ENCODE measurements around the gene TTC23.

TTC23 gene

GRCh38 chr15:99137877-99138276, 111.5 kb downstream of the TTC23 start:
- Histone ChIP-seq H3K27ac (replicated peaks) (no peak overlapping the region), H3K4me3 (replicated peaks; ENCODE audit: insufficient read depth, low read length) (no peak overlapping the region), H3K27me3 (ENCODE audit: insufficient read depth, poor library complexity, severe bottlenecking) (no peaks in the 10 kb centered on the region)
- no peak for DNase-seq (ENCODE audit: low read depth in 1 of 2, low spot score in 1 of 2)
- TF ChIP-seq SPI1 (IDR thresholded peaks at IDR 0.05; ENCODE audit: borderline replicate concordance, low read depth) (no peak), GABPA (IDR thresholded peaks at IDR 0.05; ENCODE audit: low read depth) (no peak), REST (IDR thresholded peaks at IDR 0.05; ENCODE audit: insufficient replicate concordance, low read depth) (no peak), POLR2AphosphoS5 (IDR thresholded peaks at IDR 0.05; ENCODE audit: low read depth) (no peak)
- TF ChIP-seq, protein P1, sequence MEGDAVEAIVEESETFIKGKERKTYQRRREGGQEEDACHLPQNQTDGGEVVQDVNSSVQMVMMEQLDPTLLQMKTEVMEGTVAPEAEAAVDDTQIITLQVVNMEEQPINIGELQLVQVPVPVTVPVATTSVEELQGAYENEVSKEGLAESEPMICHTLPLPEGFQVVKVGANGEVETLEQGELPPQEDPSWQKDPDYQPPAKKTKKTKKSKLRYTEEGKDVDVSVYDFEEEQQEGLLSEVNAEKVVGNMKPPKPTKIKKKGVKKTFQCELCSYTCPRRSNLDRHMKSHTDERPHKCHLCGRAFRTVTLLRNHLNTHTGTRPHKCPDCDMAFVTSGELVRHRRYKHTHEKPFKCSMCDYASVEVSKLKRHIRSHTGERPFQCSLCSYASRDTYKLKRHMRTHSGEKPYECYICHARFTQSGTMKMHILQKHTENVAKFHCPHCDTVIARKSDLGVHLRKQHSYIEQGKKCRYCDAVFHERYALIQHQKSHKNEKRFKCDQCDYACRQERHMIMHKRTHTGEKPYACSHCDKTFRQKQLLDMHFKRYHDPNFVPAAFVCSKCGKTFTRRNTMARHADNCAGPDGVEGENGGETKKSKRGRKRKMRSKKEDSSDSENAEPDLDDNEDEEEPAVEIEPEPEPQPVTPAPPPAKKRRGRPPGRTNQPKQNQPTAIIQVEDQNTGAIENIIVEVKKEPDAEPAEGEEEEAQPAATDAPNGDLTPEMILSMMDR (IDR thresholded peaks at IDR 0.05; ENCODE audit: insufficient read depth, low read length): no peak

DNA sequence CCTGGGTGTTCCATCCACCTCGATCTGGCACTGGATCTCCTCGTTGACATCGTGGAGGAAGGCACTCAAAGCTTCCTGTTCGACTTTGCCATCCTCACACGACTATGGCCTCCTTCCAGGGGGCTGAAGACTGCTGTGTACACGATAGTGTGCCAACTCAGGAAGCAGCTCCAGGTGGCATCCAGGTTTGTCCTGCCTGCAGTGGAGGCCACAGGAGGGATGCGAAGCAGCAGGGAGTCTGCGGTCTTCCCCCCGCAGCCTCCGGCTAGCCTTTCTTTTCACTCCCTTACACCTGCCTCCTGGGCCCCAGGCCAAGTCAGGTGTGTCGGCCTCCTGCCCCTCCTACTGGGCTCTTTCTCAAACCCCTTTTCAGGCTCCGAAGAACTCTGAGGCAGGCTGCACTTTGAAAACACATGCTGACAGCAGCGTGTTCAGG, 112.3 kb downstream of the TTC23 start:
- H3K27ac ChIP-seq (replicated peaks): no peak overlapping the region

GRCh38 chr15:99135194-99135593, 114.2 kb downstream of the TTC23 start:
- H3K27ac ChIP-seq (replicated peaks): no peak overlapping the region

More for the DNA sequence above, 112.3 kb downstream of the TTC23 start:
- TF ChIP-seq SPI1 (IDR thresholded peaks at IDR 0.05; ENCODE audit: borderline replicate concordance, low read depth): no peak
- no peak for TF ChIP-seq POLR2AphosphoS5 (IDR thresholded peaks at IDR 0.05; ENCODE audit: low read depth)
- no peak for TF ChIP-seq GABPA (IDR thresholded peaks at IDR 0.05; ENCODE audit: low read depth)
- no peak overlapping the region for H3K4me3 ChIP-seq (replicated peaks; ENCODE audit: insufficient read depth, low read length)
- DNase-seq (ENCODE audit: low read depth in 1 of 2, low spot score in 1 of 2): no peak
- no peaks in the 10 kb centered on the region for H3K27me3 ChIP-seq (ENCODE audit: insufficient read depth, poor library complexity, severe bottlenecking)

DNA sequence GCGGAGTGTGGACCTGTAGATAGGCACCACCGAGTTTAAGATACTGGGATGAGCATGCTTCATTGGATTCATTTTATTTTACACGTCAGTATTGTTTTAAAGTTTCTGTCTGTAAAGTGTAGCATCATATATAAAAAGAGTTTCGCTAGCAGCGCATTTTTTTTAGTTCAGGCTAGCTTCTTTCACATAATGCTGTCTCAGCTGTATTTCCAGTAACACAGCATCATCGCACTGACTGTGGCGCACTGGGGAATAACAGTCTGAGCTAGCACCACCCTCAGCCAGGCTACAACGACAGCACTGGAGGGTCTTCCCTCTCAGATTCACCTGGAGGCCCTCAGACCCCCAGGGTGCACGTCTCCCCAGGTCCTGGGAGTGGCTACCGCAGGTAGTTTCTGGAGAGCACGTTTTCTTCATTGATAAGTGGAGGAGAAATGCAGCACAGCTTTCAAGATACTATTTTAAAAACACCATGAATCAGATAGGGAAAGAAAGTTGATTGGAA, 115.0 kb downstream of the TTC23 start:
- DNase-seq (ENCODE audit: low read depth in 1 of 2, low spot score in 1 of 2): no peak
- H3K4me3 ChIP-seq (replicated peaks; ENCODE audit: insufficient read depth, low read length): no peak overlapping the region
- H3K27ac ChIP-seq (replicated peaks): no peak overlapping the region
- H3K27me3 ChIP-seq (ENCODE audit: insufficient read depth, poor library complexity, severe bottlenecking): no peaks in the 10 kb centered on the region
- TF ChIP-seq REST (IDR thresholded peaks at IDR 0.05; ENCODE audit: insufficient replicate concordance, low read depth) (no peak), GABPA (IDR thresholded peaks at IDR 0.05; ENCODE audit: low read depth) (no peak), SPI1 (IDR thresholded peaks at IDR 0.05; ENCODE audit: borderline replicate concordance, low read depth) (no peak), POLR2AphosphoS5 (IDR thresholded peaks at IDR 0.05; ENCODE audit: low read depth) (no peak)
- TF ChIP-seq, protein P1 (IDR thresholded peaks at IDR 0.05; ENCODE audit: insufficient read depth, low read length): no peak

More at GRCh38 chr15:99135194-99135593, 114.2 kb downstream of the TTC23 start:
- Histone ChIP-seq H3K4me3 (replicated peaks; ENCODE audit: insufficient read depth, low read length) (no peak overlapping the region), H3K27me3 (ENCODE audit: insufficient read depth, poor library complexity, severe bottlenecking) (no peaks in the 10 kb centered on the region)
- no peak for DNase-seq (ENCODE audit: low read depth in 1 of 2, low spot score in 1 of 2)
- TF ChIP-seq SPI1 (IDR thresholded peaks at IDR 0.05; ENCODE audit: borderline replicate concordance, low read depth): no peak
- TF ChIP-seq POLR2AphosphoS5 (IDR thresholded peaks at IDR 0.05; ENCODE audit: low read depth): no peak
- no peak for TF ChIP-seq GABPA (IDR thresholded peaks at IDR 0.05; ENCODE audit: low read depth)
- TF ChIP-seq REST (IDR thresholded peaks at IDR 0.05; ENCODE audit: insufficient replicate concordance, low read depth): no peak
